SK-N-SH (cell line): ENCODE results near the gene AGRN. TPM values are rescaled to one million over a fixed set of nuclear protein-coding genes. Genes with fewer than 3 reads are reported as not detected.

Source experiments
- CTCF ChIA-PET: fragments of 300-600, 350-600 bp; formaldehyde crosslinking; extraction: SDS; loops from one replicate; lab custom pipeline; 2021; lab: Yijun Ruan, JAX
- POLR2A ChIA-PET: fragments of 350-600 bp; sonication (Branson Sonifier 250); formaldehyde crosslinking; extraction: SDS; loops from one replicate; lab custom pipeline; 2020; ENCODE audit warnings: antibody characterized with exemption, inconsistent platforms; lab: Yijun Ruan, JAX
- DNase-seq: peaks from one replicate; pipeline ENCODE4 v3.0.0; 2012
- H2AFZ ChIP-seq: fragments of 200-600 bp; sonication (generic); 2 replicates; pipeline ENCODE4 v1.8.1; 2016; ENCODE audit warnings: antibody characterized with exemption, mild to moderate bottlenecking, low read depth
- H3F3A ChIP-seq: fragments of 200-600 bp; sonication (generic); replicated peaks from 2 replicates; pipeline ENCODE3; 2016; ENCODE audit warnings: antibody characterized with exemption, mild to moderate bottlenecking; ENCODE audit not compliant: insufficient read depth
- H3K27ac ChIP-seq, 2 experiments: fragments of 200-500 bp in 1 of 2; fragments of 200-600 bp in 1 of 2; sonication (Bioruptor generic) in 1 of 2; sonication (generic), shearing (Covaris generic) in 1 of 2; 2 replicates each; pipeline versions ENCODE4 v1.5.1 to v1.6.1; 2014 to 2016; ENCODE audit warnings: low read depth in 2 of 2, inconsistent platforms in 1 of 2, low read length in 1 of 2, mild to moderate bottlenecking in 1 of 2, mixed read lengths in 1 of 2
- H3K27me3 ChIP-seq: fragments of 200-600 bp; sonication (generic), shearing (Covaris generic); 2 replicates; pipeline ENCODE4 v1.6.1; 2016; ENCODE audit warnings: mixed run types; ENCODE audit not compliant: insufficient read depth
- H3K36me3 ChIP-seq, 2 experiments: fragments of 200-500 bp in 1 of 2; fragments of 200-600 bp in 1 of 2; sonication (Bioruptor generic) in 1 of 2; sonication (generic) in 1 of 2; replicated peaks in 1 of 2; 2 replicates each; pipeline versions ENCODE3 to v1.5.1; 2014 to 2016; ENCODE audit warnings: low read length in 1 of 2, mild to moderate bottlenecking in 1 of 2; ENCODE audit not compliant: insufficient read depth in 2 of 2, control insufficient read depth in 1 of 2
- H3K4me1 ChIP-seq, 2 experiments: fragments of 200-500 bp in 1 of 2; fragments of 200-600 bp in 1 of 2; sonication (Bioruptor generic) in 1 of 2; sonication (generic), shearing (Covaris generic) in 1 of 2; 2 replicates each; pipeline versions ENCODE4 v1.5.1 to v1.6.1; 2014 to 2016; ENCODE audit warnings: low read depth in 1 of 2, low read length in 1 of 2, mixed run types in 1 of 2; ENCODE audit not compliant: insufficient read depth in 2 of 2, control insufficient read depth in 1 of 2
- H3K4me2 ChIP-seq: fragments of 200-600 bp; sonication (generic), shearing (Covaris generic); 2 replicates; pipeline ENCODE4 v1.6.1; 2017; ENCODE audit warnings: mixed run types
- H3K4me3 ChIP-seq, 2 experiments: fragments of 200-500 bp in 1 of 2; fragments of 200-600 bp in 1 of 2; sonication (Bioruptor generic) in 1 of 2; sonication (generic), shearing (Covaris generic) in 1 of 2; 2 replicates each; pipeline versions ENCODE4 v1.5.1 to v1.8.1; 2014 to 2016; ENCODE audit warnings: low read depth in 2 of 2, inconsistent platforms in 1 of 2, low read length in 1 of 2, mild to moderate bottlenecking in 1 of 2, mixed read lengths in 1 of 2, moderate library complexity in 1 of 2
- H3K79me2 ChIP-seq: fragments of 200-600 bp; sonication (generic); 2 replicates; pipeline ENCODE4 v1.8.1; 2017; ENCODE audit warnings: mild to moderate bottlenecking; ENCODE audit not compliant: insufficient read depth
- H3K9ac ChIP-seq: fragments of 200-600 bp; sonication (generic); 2 replicates; pipeline ENCODE4 v1.6.1; 2017; ENCODE audit warnings: mixed run types
- H3K9me2 ChIP-seq: fragments of 200-600 bp; sonication (generic); 2 replicates; pipeline ENCODE4 v1.6.1; 2017; ENCODE audit warnings: mixed run types
- H3K9me3 ChIP-seq: fragments of 200-600 bp; sonication (generic); 2 replicates; pipeline ENCODE4 v1.6.1; 2017; ENCODE audit warnings: mixed run types, mild to moderate bottlenecking, moderate library complexity
- H4K20me1 ChIP-seq: fragments of 200-600 bp; sonication (generic); 2 replicates; pipeline ENCODE4 v1.6.1; 2017; ENCODE audit warnings: mild to moderate bottlenecking, mixed run types; ENCODE audit not compliant: insufficient read depth
- FOXM1 ChIP-seq: IDR thresholded peaks from 2 replicates; pipeline ENCODE4 v1.4.0; 2012; ENCODE audit warnings: low read depth, mild to moderate bottlenecking
- JUND ChIP-seq: IDR thresholded peaks from 2 replicates; pipeline ENCODE4 v1.4.0; 2012
- MAX ChIP-seq: IDR thresholded peaks from 2 replicates; pipeline ENCODE4 v1.4.0; 2012; ENCODE audit warnings: low read depth
- MXI1 ChIP-seq: IDR thresholded peaks from 2 replicates; pipeline ENCODE4 v1.6.1; 2012; ENCODE audit warnings: mild to moderate bottlenecking, low read depth, low read length, improper control_type of control experiment
- NRF1 ChIP-seq: IDR thresholded peaks from 2 replicates; pipeline ENCODE4 v1.6.1; 2012; ENCODE audit warnings: low read depth, mild to moderate bottlenecking, low read length
- REST ChIP-seq: IDR thresholded peaks from 2 replicates; pipeline ENCODE4 v1.6.1; 2012; ENCODE audit warnings: mild to moderate bottlenecking, low read depth, low read length, moderate library complexity
- SMC3 ChIP-seq: IDR thresholded peaks from 2 replicates; pipeline ENCODE4 v1.6.1; 2012; ENCODE audit warnings: low read depth, low read length, improper control_type of control experiment
- TAF1 ChIP-seq: IDR thresholded peaks from 2 replicates; pipeline ENCODE4 v1.6.1; 2012; ENCODE audit warnings: low read depth, mild to moderate bottlenecking, low read length, moderate library complexity, borderline replicate concordance
- USF2 ChIP-seq: fragments of 150-350 bp; IDR thresholded peaks from 2 replicates; pipeline ENCODE4 v1.6.1; 2017; ENCODE audit warnings: antibody characterized with exemption, low read length, low read depth, borderline replicate concordance
- ZBTB33 ChIP-seq: IDR thresholded peaks from 2 replicates; pipeline ENCODE4 v1.4.0; 2012; ENCODE audit warnings: low read depth, borderline replicate concordance
- WGBS: methylation state at CpG from one replicate; pipeline ENCODE4 v1.1.6; 2017; ENCODE audit warnings: low lambda C conversion rate; 5-methylcytosine and 5-hydroxymethylcytosine counted together
- polyA plus RNA-seq, 3 experiments: library from polyadenylated mRNA; depleted of rRNA; stranded (reverse); fragments of >200 nt; gene quantifications; 2 replicates each; pipeline ENCODE4 v1.2.3, GENCODE V29; 2012
- TF ChIP-seq, protein P1 (sequence below): IDR thresholded peaks from 2 replicates; pipeline ENCODE4; 2012

Gene AGRN
- polyA plus RNA-seq, 1 of the 3 experiments (the other 2 are of a cell fraction): 31.6 TPM

GRCh38 chr1:999725-1000356, 20.1 kb upstream of the AGRN start, which contains the start of gene HES4:
Gene HES4 (minus strand): TSS chr1:1000097. CDS start chr1:999973, 124 bp downstream.
- Histone ChIP-seq H3F3A (no peaks in the 10 kb centered on the region), H3K4me3 (peak within 1 kb of the TSS; percentile 33 to 37; a peak in 3 of 4 replicates), H2AFZ (no peak within 1 kb of the TSS), H3K27me3 (peaks cover 12% of the 10 kb centered on the region; the same call in 1 of the 2 replicates), H3K9ac (peak within 1 kb of the TSS; percentile 70; the same call in 1 of the 2 replicates), H3K36me3 (no peaks in the 10 kb centered on the region), H3K4me2 (peak within 1 kb of the TSS; percentile 78), H3K27ac (peak within 1 kb of the TSS in 1 of 2 experiments; percentile 39; a peak in 2 of 4 replicates), H3K9me2 (no peaks in the 10 kb centered on the region), H3K9me3 (no peaks in the 10 kb centered on the region), H3K79me2 (no peaks in the 10 kb centered on the region), H3K4me1 (peaks cover 0 to 27% of the 10 kb centered on the region in 2 experiments; a peak in 1 of 4 replicates), H4K20me1 (no peaks in the 10 kb centered on the region)
- ChIA-PET POLR2A (no interaction called here), CTCF (interaction anchor here (0.9 to 13.2 kb wide), 2 partner anchors 17 to 38 kb away, joined by 3 to 246 read pairs; partner anchors contain the start of gene PERM1)
- TF ChIP-seq ZBTB33 (no peak), MXI1 (no peak), NRF1 (no peak), MAX (0 out of 2 replicates have a peak, but pooled peaks have one; percentile 28), JUND (no peak)
- TF ChIP-seq, protein P1, sequence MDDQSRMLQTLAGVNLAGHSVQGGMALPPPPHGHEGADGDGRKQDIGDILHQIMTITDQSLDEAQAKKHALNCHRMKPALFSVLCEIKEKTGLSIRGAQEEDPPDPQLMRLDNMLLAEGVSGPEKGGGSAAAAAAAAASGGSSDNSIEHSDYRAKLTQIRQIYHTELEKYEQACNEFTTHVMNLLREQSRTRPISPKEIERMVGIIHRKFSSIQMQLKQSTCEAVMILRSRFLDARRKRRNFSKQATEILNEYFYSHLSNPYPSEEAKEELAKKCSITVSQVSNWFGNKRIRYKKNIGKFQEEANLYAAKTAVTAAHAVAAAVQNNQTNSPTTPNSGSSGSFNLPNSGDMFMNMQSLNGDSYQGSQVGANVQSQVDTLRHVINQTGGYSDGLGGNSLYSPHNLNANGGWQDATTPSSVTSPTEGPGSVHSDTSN: peak; percentile 85
- no CpG with 5 or more reads among the region's 95 CpGs for WGBS
- DNase-seq: peak; percentile 73

- Histone ChIP-seq H3K27me3 (peaks cover 12% of the 10 kb centered on the region; the same call in 1 of the 2 replicates), H3K79me2 (no peaks in the 10 kb centered on the region), H2AFZ (no peak overlapping the region), H3K9me3 (no peaks in the 10 kb centered on the region), H3K4me3 (peak overlapping the region; percentile 33 to 37; a peak in 3 of 4 replicates), H4K20me1 (no peaks in the 10 kb centered on the region), H3F3A (no peaks in the 10 kb centered on the region), H3K9me2 (no peaks in the 10 kb centered on the region), H3K27ac (peak overlapping the region in 1 of 2 experiments; percentile 39; a peak in 2 of 4 replicates), H3K9ac (peak overlapping the region; percentile 70; the same call in 1 of the 2 replicates), H3K4me1 (peaks cover 0 to 33% of the 10 kb centered on the region in 2 experiments; a peak in 1 of 4 replicates), H3K4me2 (peak overlapping the region; percentile 78), H3K36me3 (no peaks in the 10 kb centered on the region)
- peak; percentile 91 for DNase-seq
- 2% methylated on average over 7 of the region's 75 CpGs for WGBS
- POLR2A ChIA-PET: no interaction called here
- CTCF ChIA-PET: interaction anchor here (0.8 to 13.2 kb wide), 14 partner anchors 10 to 291 kb away, joined by 3 to 246 read pairs (median 14); partner anchors contain the start of genes AGRN, ISG15 and PERM1
- no peak for TF ChIP-seq NRF1
- no peak for TF ChIP-seq FOXM1
- peak; percentile 67; the same call in 1 of the 2 replicates for TF ChIP-seq MAX
- TF ChIP-seq TAF1: no peak
- no peak for TF ChIP-seq USF2
- TF ChIP-seq ZBTB33: no peak
- no peak for TF ChIP-seq SMC3
- TF ChIP-seq REST: no peak
Observed at GRCh38 chr1:1000357-1001056, 19.4 kb upstream of the AGRN start.
